IPS DF 4.7 (cell line): Measurements from ENCODE around the gene AGPAT3.

Experiments used
- DNase-seq: peaks from one replicate; pipeline ENCODE4 v3.0.0-alpha.2; 2013; ENCODE audit warnings: low spot score; ENCODE audit errors: extremely low read depth

AGPAT3 gene

DNA sequence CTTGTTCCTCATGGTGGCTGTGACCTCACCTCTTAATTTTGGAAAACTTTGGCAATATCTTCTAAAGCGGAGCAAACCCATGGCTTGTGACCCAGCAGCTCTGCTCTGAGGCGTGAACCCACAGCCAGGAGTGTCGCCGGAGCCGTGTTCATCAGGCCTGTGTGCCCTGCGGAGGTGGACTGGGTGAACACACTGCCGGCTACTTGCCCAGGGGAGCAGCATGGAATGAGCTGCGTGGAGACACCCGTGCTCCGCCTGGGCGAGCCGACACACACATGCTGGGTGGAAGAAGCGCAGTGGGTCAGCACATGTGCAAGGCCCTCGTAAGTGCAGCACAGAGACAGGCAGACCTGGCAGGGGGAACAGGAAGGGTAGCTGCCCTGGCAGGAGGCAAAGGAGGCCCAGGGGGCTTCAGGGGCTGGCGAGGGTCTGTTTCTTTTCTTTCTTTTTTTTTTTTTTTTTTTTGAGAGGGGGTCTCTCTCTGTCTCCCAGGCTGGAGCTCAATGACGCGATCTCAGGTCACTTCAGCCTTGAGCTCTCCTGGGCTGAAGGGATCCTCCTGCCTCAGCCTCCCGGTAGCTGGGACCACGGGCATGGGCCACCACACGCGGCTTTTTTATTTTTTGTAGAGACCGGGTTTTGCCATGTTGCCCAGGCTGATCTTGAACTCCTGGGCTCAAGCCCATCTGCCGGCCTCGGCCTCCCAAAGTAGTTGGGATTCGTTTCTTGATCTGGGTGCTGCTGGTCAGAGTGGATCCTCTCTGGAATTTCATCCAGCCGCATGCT is 41.8 kb downstream of the AGPAT3 start:
- DNase-seq, result no peak

DNA sequence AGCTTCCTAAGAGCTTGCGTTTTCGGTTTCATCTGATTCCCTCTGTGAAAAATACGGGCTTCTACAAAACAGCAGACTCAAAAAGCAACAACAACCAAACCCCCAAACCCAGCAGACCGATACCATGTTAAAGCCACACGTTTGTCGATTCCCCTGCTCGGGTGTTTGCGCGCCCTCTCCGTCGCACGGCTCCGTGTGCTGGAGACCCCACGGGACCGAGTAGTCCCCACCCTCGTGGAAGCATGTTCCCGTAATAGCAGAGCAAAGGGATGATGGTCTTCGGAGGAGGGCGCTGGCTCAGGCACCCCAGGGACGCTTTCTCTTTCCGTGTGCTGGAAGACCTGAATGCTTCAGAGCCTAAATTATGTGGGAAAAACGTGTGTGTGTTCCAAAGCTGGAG is 42.7 kb downstream of the AGPAT3 start:
- no peak for DNase-seq

DNA sequence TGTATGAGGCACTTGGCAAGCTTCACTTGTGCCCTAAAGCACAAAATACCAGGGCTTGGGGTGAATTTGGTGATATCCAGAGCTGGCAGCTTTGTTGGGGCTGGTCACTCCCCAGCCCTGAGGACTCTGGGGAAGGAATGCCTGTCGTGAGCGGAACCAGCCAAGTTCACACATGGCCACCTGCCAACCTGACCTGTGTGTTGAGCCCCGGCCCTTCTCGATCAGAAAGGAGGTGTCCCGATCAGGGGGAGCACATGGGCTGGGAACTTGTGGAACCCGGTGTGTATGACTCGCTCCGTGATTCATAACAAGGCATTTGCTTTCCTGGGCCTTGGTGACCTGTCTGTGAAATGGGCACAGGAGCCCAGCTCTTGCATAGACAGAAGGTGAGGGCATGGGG is 43.1 kb downstream of the AGPAT3 start:
- no peak for DNase-seq

DNA sequence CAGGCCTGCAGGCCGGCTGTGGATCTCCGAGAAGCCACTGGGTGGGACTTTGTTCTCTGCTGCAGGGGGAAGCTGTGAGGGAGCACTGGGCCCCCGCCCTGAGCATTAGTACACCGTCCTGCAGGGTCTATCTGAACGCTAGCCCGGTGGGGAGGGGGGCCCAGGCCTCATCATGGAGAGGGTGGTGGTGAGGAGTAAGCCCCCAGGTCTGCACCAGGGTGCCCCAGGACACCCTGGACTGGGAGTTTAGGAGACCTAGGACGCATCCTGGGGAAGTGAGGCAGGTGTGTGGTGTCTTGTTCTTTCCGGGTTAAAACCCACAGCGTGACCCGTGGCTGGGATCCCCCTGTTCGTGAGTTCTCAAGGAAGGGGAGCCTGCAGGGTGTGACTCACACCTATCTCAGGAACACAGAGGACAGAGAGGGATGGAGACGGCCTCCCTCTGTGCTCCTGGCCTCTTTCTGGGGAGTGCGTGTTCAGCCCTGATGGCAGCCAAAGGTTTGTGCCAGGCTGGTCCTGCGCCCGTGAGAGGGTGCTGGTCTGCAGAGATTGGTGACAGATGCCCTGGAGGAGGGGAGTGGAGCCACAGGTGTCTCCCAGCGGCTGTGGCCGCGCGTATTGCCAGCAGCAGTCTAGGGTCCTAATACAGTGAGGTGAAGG is 44.8 kb downstream of the AGPAT3 start:
- DNase-seq, result no peak

DNA sequence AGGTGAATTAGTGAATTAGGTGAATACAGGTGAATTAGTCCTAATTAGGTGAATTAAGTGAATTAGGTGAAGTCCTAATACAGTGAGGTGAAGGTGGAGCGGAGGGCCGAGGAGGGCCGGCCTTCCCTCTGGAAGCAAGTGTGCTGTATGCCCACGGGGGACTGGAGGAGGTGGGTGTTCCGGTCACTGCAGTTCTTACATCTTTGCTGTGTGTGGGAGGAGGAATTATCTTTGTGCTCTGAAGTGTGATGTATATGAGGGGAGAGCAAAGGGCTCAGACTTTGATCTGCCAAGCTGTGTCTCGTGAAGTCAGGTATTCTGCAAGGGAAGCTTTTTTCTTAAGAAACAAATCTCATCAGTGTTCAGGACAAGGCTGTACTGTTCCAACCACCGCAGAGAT is 45.4 kb downstream of the AGPAT3 start:
- DNase-seq, result no peak

DNA sequence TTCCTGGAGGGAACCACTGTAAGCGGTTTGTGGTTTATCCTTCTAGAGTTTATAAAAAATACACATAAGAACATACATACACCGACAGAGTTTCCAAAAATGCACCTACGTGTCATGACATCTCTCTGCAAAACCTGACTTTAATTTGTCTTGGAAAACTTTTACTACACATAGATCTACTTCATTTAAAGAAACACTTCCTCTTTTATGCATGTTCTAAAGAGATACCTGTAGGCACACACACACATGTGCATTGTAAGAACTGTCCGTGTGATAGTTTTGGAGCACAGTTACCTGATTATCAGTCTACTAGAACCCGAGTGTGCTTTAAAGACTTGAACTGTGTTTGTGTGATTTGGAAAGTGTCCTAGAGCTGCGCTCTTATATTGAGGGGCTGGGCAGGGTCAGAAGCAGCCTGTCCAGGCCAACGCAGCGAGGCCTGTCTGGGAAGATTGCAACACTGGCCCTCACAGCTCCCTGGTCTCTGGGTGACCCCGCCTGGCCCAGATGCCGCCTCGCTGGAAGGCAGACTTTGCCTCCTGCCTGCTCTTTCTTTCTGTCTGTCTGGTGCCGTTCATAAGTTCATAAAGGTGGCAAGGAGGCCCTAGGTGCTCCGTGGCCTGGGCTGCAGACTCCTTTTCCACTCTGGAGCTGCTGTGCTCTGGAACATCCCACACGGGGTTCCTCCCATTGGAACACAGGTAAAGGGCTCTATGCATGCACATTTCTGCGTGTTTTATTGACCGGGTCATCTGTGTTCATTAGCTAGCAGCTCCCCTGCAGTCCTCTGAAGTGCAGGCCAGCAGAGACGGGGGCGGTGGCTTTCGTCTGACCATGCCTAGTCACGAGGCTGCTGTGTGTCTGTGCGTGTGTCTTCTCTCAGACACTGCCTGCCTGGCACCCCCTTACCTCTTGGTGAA is 46.3 kb downstream of the AGPAT3 start:
- no peak for DNase-seq

DNA sequence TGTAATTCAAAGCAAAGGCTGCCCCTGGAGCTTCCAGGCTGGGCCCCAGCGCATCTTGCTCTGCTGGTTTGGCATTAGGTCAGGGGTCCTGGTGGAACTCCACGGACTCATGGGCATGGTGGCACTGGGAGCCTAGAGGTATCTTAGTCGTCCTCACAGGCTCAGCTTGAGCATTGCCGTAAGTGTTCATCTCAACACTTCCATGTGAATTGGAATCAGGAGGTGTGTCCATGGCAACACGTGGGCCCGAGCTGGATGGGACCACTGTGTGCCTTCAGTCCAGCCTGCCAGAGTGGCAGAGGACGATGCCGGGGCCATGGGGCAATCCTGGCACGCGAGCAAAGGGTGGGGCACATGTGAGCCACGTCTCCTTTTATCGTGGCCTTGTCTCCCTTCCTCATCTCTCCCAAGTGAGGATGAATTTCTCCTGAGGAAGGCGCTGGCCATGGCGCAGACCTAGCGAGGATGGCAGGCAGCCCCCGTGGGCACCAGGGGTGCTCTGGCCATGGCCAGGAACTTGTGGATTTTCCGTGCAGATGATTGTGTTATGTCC is 47.0 kb downstream of the AGPAT3 start:
- DNase-seq, result no peak

DNA sequence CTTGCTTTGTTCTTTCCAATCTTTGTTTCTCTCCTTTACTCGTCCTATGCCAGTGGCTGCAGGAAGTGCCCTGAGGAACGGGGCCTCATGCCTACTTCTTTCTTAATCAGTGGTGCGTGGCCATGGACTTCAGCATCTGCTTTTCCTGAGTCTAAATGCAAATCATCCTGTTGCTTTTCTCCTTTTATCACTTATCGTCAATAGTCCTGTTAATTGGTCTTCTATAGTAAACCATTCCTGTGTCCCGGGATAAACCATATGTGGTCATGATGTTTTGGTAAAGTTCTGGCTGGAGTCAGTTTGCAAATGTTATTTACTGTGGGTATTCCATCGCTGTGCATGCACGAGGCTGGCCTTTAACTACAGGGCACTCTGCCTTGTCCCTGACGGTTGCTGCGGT is 47.5 kb downstream of the AGPAT3 start:
- no peak for DNase-seq

DNA sequence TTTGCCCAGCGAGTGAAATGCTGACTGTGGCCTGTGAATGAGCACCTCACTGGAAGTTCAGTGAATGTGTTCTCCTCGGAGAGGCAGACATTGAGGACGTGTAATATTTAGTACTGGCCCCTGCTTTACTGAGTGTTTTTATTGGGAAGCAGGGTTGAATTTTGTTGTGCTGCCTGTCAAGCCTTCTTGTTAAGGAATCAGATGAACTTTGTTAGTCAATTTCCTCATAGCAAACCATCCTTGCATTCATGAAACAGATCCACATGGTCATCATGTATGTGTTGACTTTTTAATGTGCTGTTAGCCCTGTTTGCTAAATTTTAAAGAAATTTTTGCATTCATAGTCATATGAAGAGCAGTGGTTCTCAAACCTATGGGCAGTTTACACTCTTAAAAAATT is 47.9 kb downstream of the AGPAT3 start:
- DNase-seq, result no peak

DNA sequence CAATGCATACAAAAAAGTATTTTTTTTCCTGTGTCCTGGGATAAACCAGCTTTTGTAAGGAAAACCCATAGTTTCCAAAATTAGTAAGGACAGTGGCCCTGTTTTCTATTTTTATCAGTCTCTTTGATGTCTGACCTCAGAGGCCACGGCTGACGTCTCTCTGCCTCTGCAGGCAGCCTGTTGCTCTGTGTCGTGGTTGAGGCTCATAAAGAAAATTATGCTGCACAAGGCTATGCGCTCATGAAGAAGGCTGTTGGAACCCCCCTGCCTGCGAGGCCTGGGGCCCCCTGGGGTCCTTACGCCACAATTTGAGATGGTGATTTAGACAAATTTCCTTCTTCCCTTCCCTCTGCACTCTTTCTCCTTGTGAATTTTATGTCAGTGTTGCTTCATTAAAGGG is 48.9 kb downstream of the AGPAT3 start:
- no peak for DNase-seq

DNA sequence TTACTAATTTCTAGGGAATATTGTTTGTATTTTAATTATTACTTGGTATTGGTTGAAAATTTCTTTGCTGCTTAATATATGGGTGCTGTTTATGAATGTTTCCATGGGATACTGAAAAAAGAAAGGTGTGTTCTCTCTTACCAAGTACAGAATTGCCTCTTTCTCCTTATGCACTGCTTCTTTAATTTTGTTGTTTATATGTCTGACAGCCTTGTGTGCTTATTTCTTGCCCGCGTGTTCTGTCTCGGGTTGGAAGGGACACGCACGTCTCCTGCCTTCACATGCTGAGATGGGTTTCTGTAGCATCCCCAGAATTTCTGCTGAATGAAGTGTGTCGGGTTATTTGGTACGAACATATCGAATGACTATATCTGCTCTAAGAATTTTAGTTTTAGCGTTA is 51.1 kb downstream of the AGPAT3 start:
- DNase-seq, result no peak

DNA sequence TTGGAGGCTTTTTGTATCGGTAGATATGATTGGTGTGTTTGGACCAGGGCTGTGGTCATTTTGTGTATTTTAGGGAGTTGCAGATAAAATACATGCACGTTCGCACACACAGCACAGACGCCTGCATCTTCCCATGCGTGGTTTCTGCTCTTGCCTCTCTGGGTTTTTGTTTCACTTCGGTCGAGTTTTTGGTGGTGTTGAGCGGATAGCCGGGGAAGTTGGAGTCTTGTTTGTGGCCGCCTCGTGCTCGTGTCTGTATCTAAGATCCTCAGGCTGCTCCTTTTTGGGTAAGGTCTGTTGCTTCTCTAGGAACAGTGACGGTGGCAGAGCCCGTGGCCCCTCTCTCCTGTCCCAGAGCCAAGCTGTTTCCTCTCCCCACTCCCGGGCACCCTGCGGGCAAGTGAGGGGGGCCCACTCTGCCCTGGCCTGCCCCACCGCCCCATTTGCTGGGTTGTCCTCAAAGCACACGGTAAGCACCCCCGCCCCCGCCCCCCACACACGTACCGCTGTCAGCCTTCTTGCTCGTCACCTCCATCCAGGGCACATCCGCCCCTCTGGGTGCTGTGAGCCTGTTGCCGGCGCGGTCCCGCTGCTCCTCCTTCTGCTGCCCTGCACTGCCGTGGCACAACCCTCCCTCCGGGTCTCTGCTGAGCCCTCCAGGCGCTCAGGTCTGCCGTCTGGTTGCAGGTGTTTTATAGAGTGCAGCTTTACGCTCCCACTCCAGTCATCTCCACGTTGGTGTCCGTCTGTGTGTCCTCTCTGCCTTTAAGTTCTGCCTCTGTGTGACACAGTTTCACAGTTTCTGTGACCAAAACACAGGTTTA is 51.9 kb downstream of the AGPAT3 start:
- no peak for DNase-seq

DNA sequence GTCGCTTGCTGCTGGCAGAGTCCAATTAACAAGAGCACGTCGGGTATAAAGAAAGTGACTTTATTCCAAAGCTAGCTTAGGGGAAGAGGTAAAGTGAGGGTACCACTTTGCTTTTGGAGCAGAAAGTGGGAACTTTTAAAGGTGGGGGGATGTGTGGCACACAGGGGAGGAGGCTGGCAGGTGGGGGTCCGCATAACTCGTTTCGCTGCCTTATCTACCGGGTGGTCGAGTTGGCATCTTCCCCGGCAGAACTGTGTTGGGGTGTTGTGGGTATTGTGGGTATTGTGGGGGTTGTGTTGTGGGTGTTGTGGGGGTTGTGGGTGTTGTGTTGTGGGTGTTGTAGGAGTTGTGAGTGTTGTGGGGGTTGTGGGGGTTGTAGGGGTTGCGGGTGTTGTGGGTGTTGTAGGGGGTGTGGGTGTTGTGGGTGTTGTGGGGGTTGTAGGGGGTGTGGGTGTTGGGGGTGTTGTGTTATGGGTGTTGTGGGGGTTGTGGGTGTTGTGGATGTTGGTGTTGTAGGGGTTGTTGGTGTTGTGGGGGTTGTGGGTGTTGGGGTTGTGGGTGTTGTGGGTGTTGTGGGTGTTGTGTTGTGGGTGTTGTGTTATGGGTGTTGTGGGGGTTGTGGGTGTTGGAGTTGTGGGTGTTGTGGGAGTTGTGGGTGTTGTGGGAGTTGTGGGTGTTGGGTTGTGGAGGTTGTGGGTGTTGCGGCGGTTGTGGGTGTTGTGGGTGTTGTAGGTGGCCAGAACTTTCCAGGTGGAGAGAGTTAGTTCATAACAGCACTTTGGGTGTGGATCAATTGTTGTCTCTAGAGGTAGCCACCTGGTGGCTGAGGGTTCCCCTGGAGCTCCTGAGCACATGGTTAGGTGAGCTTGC is 52.7 kb downstream of the AGPAT3 start:
- DNase-seq, result no peak

DNA sequence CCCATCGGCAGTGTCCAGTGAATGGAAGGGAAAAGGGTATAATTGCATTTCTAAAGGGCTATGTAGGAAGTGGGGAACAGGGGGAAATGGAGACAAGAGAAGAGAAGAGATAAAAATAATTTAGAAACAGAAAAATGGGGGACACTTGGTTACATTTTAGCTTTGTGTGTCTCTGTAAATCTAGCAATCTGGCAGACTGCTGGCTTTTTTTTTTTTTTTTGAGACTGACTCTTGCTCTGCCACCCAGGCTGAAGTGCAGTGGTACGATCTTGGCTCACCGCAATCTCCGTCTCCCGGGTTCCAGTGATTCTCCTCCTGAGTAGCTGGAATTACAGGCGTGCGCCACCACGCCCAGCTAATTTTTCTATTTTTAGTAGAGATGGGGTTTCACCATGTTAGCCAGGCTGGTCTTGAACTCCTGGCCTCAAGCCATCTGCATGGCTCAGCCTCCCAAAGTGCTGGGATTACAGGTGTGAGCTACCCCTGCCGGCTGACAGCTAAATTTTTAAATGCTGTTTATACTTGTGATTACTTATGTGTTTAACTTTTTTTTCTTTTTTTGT is 53.4 kb downstream of the AGPAT3 start:
- DNase-seq, result no peak

DNA sequence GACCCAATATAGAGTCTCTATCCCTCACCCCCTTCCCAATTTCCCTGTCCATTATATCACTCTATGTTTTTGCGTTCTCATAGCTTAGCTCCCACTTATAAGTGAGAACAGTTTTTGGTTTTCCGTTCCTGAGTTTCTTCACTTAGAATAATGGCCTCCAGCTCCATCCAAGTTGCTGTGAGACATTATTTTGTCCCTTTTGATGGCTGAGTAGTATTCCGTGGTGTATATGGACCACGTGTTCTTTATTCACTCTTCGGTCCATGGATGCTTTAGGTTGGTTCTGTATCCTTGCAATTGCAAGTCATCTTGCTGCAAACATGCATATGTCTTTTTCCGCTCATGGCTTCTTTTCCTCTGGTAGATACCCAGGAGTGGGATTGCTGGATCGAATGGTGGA is 54.3 kb downstream of the AGPAT3 start:
- no peak for DNase-seq

DNA sequence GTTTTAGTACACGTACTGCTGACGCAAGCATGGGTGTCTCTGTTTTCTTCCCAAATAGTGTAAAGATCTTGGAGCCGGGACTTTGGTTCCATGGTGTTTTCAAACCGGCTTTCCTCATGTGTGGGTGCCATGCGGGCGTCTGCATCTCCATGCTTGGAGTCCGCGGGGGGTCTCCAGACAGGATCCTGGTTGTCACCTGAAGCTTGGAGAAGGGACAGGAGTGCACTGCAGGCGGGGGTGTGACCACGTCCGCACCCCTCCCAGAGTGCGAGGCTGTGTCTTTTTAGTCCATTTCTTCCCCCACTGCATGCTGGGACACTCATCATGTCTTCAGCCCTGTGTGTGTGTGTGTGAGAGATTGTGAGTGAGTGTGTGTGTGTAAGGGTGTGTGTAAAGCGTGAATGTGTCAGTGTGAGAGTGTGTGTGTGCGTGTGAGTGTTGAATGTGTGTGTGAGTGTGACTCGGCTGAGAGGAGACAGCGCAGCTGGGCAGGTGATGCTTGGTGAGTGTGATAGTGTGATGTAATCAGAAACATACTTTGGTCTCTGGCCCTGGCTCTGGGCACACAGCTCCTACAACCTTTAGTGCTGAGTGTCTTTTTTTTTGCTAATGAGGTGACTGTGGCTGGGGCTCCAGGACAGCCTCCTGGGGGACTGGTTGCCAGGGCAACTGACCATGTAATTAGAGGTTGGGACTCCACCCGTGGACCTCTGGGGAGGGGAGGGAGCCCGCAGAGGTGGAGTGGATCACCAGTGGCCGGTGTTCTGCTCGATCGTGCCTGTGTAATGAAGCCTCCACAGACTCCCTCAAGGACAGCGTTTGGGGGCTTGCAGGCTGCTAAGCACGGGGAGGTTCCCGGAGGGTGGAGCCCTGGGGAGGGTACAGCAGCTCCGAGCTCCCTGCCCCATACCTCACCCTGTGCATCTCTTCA is 55.1 kb downstream of the AGPAT3 start:
- no peak for DNase-seq

DNA sequence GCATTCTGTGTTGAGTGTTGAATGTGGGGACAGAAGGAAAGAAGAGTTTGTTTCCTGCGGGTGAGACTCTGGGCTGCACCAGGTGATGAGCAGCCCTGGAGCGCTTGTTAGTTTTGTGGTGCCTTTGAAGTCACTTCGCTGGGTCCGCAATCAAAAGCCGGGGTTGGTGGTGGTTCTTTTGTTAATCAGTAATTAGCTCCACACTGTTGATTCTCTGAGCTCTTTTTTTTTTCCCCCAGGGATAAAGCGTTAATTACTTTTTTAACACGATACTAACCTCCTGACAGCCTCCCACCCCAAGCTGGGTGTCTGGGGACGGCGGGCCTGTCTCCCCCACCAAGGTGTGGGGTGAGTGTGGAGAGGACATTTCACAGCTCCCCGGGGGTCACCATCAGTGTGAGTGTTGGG is 56.6 kb downstream of the AGPAT3 start:
- DNase-seq, result no peak
